NCI-H2029 (cell line): ENCODE data around the gene LRRC73.
"Not testable (repeated sequence)": the region's sequence is repeated elsewhere in the genome, so short reads cannot be mapped to it uniquely, and the experiment has no call there.

ENCODE experiments used
- DNase-seq: peaks from one replicate; lab custom pipeline; 2025; lab: John Stamatoyannopoulos, UW

LRRC73 gene

GRCh38 chr6:43510827-43511163, 649 bp upstream of the LRRC73 start:
- no peak for DNase-seq

GRCh38 chr6:43509142-43509983, 783 bp downstream of the LRRC73 start:
- DNase-seq, result no peak

DNA sequence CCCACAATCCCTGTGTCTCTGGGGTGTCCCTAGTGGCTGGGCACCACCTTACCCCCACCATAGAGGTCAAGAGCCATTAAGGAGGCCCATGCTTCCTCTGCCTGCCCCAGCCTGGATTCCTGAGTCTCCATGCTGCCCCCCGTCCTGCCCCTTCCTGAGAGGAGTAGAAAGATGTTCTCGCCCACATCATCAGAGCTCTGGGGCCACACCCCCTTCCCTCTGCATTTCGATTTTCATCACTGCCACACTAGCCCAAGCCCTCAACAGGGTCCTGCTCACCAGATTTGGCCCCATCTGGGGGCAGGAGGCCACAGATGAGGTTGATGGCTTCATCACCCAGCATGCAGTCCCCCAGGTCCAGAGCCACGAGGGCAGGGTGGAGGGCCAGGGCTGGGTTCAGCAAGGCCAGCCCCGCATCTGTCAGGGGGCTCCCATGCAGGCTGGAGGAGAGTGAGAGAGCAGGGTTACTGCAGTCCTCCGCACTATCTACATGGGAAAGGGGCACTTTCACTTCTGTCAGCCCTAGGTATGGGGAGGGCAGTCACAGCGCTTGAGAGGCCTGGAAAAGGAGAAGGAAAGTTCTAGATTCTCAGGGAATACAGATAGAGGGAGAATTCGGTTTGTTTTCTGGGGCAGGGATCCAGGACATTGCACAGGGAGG, 1.5 kb downstream of the LRRC73 start:
- DNase-seq, result no peak

- DNase-seq, result peak; percentile 63
These were observed 3.3 kb downstream of the LRRC73 start for GRCh38 chr6:43506667-43507471.

GRCh38 chr6:43506171-43506570, 4.0 kb downstream of the LRRC73 start:
- DNase-seq, result no peak

DNA sequence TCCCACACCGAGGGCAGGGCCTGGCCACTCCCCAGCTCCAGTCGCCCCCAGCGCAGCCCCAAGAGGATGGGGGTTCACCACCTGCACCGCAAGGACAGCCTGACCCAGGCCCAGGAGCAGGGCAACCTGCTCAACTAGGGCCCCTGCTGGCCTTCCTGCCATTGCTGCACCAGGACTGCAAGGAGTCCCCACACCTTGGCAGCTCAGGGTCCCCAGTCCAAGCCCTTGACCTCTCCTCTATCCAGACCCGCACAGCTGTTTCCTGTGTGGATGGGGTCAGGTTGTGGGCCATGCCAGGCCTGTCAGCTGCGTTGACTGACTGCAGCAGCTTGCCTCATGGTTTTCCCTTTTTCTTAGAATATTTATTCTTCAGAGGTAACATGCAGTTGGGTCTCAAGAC, 4.4 kb downstream of the LRRC73 start:
- no peak for DNase-seq

DNA sequence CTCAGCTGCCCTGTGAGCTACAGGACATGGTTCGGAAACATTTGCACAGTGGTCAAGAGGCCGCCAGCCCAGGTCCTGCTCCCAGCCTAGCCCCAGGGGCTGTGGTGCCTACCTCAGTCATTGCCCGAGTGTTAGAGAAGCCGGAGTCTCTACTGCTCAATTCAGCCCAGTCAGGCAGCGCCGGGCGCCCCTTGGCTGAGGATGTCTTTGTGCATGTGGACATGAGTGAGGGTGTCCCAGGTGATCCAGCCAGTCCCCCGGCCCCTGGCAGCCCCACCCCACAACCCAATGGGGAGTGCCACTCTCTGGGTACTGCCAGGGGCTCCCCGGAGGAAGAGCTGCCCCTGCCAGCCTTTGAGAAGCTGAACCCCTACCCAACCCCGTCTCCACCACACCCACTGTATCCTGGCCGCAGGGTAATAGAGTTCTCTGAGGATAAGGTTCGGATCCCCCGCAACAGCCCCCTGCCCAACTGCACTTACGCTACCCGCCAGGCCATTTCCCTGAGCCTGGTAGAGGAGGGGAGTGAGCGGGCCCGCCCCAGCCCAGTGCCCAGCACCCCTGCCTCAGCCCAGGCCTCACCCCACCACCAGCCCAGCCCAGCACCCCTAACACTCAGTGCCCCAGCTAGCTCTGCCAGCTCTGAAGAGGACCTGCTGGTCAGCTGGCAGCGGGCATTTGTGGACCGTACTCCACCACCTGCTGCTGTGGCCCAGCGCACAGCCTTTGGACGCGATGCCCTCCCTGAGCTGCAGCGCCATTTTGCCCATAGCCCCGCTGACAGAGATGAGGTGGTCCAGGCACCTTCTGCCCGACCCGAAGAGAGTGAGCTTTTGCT, 5.2 kb downstream of the LRRC73 start:
- DNase-seq, result no peak

DNA sequence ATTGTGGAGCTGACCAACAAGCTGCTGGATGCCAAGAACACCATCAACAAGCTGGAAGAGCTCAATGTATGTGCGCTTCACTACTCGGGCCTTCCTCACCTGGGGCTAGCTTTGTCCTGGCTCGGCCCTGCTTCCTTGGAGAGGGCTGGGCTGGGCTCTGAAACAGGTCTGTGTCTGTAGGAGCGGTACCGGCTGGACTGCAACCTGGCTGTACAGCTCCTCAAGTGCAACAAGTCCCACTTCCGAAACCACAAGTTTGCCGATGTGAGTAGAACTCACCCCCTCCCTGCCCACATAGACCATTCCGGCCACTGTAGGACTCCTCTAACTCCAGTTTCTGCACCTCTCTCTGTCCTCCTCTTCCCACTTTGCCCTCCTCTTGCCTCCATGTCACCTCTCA, 6.7 kb downstream of the LRRC73 start:
- no peak for DNase-seq

DNA sequence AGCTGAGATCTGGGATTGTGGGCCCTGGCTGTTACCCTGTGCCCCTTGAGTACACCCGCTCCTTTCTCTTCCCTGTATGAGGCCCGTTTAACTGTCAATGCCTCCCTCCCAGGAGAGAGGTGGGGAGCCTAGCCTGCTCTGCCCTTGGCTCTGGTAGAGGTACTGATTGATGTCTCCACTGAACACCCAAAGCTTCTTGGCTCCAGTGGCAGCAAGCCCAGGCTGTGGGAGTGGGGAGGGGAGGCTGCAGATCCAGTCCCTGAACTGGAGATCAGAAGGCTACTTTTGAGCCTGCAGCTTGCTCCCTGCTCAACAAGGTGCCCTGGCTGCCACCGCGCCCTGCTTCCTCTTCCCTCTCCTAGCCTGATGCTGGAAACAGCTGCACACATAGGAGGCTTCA, 7.5 kb downstream of the LRRC73 start:
- no peak for DNase-seq

- DNase-seq, result no peak
These were observed 9.2 kb downstream of the LRRC73 start for GRCh38 chr6:43500921-43501320.

DNA sequence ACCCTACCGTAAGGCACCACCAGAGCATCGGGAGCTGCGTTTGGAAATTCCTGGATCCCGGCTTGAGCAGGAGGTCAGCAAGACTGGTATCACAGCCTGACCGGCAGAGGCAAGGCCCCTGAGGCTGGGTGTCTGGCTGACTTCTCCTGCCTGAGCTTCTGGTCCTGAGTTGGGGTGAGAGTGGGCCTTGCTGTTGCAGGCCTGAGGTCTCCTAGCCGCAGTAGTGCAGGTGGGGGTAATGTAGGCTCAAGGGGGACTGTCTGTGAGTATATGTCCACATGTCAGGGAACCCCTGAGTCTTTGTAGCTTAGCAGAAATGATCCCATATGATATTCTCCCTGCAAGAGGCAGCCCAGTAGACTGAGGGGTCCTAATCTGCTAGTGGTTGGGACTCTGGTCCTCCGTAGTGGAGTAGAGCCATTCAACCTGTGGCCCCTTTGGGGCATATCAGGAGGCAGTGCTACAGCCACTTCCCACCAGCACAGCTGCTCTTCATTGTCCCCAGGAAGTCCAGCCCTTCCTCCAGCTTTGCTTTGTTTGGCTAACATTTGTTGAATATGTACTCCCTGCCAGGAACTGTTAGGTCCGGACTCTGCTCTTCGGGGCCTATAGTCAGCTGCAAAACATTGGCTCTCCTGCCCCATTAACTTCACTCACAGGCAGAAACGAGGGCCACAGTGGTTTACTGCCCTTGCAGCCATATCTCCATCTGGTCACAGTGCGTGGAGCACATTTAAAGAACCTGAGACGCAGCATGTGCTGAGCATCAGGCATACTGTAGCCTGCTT, 10.9 kb downstream of the LRRC73 start:
- no peak for DNase-seq

GRCh38 chr6:43498291-43498690, 11.9 kb downstream of the LRRC73 start:
- not testable (repeated sequence) for DNase-seq

- no peak for DNase-seq
These were observed 12.5 kb downstream of the LRRC73 start for GRCh38 chr6:43497689-43498088.

- no peak for DNase-seq
These were observed 13.1 kb downstream of the LRRC73 start for GRCh38 chr6:43497129-43497396.

GRCh38 chr6:43496370-43497128, 13.6 kb downstream of the LRRC73 start:
- DNase-seq, result no peak

- DNase-seq, result no peak
These were observed 14.7 kb downstream of the LRRC73 start for GRCh38 chr6:43495409-43495941.

- no peak for DNase-seq
These were observed 15.4 kb downstream of the LRRC73 start for GRCh38 chr6:43494766-43495165.

DNA sequence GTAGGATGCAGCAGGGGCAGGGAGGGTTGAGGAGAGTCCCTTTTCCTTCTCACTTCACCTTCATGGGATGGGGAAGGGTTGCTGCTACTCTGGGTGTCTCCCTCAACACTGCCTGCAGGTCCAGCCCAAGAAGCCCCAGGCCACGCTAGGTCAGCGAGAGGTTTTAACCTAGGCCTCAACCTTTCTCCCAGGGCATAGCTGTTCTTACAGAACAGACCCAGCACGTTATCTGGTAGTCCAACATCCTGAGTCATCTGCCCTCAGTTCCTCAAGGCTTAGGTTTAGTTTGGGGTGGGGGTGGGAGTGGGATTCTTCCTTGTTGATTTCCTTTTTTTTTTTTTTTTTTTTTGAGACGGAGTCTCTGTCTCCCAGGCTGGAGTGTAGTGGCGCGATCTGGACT, 15.8 kb downstream of the LRRC73 start:
- DNase-seq, result no peak

GRCh38 chr6:43493833-43494232, 16.3 kb downstream of the LRRC73 start:
- no peak for DNase-seq

DNA sequence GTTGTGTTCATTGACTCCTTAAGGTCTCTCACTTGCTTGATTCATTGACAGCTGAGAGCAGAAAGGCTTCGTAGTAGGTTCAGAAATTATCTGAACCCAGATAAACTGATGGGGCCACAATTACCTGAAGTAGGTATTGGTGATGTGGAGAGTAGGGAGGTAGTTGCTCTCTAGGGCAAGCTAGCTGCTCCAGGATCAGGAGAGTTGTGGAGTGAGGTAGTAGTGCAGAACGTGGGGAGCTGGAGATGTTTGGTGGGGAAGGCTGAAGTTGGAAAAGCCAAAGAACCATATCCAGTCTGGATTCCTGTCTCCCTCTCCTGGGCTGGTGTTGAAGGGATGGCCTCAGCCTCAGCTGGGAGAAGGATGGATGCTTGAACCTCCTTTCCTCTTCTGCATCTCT, 16.9 kb downstream of the LRRC73 start:
- no peak for DNase-seq
